Small intestine (tissue), 7 donors: ENCODE measurements around the gene ZBTB24. TPM values are rescaled to one million over a fixed set of nuclear protein-coding genes. Genes with fewer than 3 reads are reported as not detected.
A peak's percentile ranks its signal among the peaks of the same experiment; 100 is the strongest.

Source experiments
- DNase-seq, 2 donors: peaks; one replicate each; pipeline versions ENCODE4 v3.0.0 to v3.0.0-alpha.2; 2013
- FAIRE-seq: peaks from 2 replicates; lab custom pipeline; 2012; peaks lifted over from hg19 to GRCh38; lab: Jason Lieb, UNC
- H3K27ac ChIP-seq, 3 donors: one replicate each; pipeline ENCODE4 v1.5.1; 2013; ENCODE audit warnings: low read length in 2 of 3, mild to moderate bottlenecking in 2 of 3, control low read depth in 1 of 3, inconsistent platforms in 1 of 3, low read depth in 1 of 3, moderate library complexity in 1 of 3
- H3K27me3 ChIP-seq, 3 donors: one replicate each; pipeline ENCODE4 v1.6.1; 2013; ENCODE audit warnings: low read length in 3 of 3, inconsistent platforms in 1 of 3; ENCODE audit not compliant: control insufficient read depth in 3 of 3, insufficient read depth in 3 of 3
- H3K36me3 ChIP-seq, 3 donors: one replicate each; pipeline ENCODE4 v1.6.1; 2013; ENCODE audit warnings: low read length in 3 of 3, inconsistent platforms in 1 of 3, low read depth in 1 of 3, mild to moderate bottlenecking in 1 of 3, moderate library complexity in 1 of 3; ENCODE audit not compliant: control insufficient read depth in 3 of 3, insufficient read depth in 2 of 3
- H3K4me1 ChIP-seq, 3 donors: one replicate each; pipeline ENCODE4 v1.6.1; 2013; ENCODE audit warnings: low read length in 2 of 3, inconsistent platforms in 1 of 3, low read depth in 1 of 3, mild to moderate bottlenecking in 1 of 3, moderate library complexity in 1 of 3; ENCODE audit not compliant: control insufficient read depth in 3 of 3, insufficient read depth in 2 of 3
- H3K4me3 ChIP-seq, 3 donors: one replicate each; pipeline ENCODE4 v1.5.1; 2013; ENCODE audit warnings: low read length in 3 of 3, control low read depth in 1 of 3, inconsistent platforms in 1 of 3, low read depth in 1 of 3, mild to moderate bottlenecking in 1 of 3, moderate library complexity in 1 of 3
- H3K9me3 ChIP-seq, 2 donors: one replicate each; pipeline ENCODE4 v1.6.1; 2013; ENCODE audit warnings: low read depth in 1 of 2, low read length in 1 of 2; ENCODE audit not compliant: control insufficient read depth in 2 of 2, insufficient read depth in 1 of 2
- WGBS, 3 donors: extraction: QIAGEN DNeasy Blood & Tissue Kit; methylation state at CpG; one replicate each; pipeline ENCODE4 v1.1.7; 2013; 5-methylcytosine and 5-hydroxymethylcytosine counted together
- polyA plus RNA-seq, 4 donors: library from polyadenylated mRNA; stranded (reverse) in 3 of 4; unstranded in 1 of 4; fragments of 200-250 nt in 3 of 4; fragments of 120-200 nt in 1 of 4; gene quantifications; one replicate each; pipeline versions ENCODE4 v1.2.1 to v1.2.3, GENCODE V29; 2013
- donor health status: healthy with polysubstance abuse.
- donor health status: control.
- donor health status: control.
- donor health status: Bipolar disorder and iron deficiency.
- donor health status: healthy.

The ZBTB24 gene
- polyA plus RNA-seq, 4 donors: 1.8 to 12.6 (median 3.3) TPM

DNA sequence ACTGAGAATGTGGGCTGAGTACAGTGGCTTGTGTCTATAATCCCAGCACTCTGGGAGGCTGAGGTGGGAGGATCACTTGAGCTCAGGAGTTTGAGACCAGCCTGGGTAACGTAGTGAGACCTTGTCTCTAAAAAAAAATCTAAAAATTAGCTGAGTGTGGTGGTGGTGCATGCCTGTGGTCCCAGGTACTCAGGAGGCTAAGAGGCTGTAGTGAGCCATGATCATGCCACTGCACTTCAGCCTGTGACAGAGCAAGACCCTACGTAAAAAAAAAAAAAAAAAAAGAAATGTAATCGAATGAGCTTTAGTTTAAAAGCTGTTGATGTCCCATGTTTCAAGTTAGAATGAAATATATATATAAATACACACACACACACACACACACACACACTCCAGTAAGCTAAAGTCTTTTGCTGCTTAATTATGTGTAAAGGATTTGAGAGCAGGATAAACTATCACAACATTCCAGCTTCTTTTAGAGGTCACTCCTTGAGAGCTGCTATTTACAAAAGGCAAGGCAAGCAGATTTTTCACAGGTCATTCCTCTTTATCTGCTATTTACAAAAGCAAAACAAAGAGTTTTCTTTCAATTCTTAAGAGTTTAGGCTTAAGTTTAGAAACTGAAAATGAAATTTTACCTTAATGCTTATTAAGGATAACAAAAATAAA lies 22.7 kb downstream of the ZBTB24 start:
- Histone ChIP-seq H3K4me3 (no peak overlapping the region), H3K9me3 (no peaks in the 10 kb centered on the region), H3K4me1 (peaks cover 3 to 19% (median 3%) of the 10 kb centered on the region in 3 donors), H3K27me3 (no peaks in the 10 kb centered on the region), H3K27ac (peak overlapping the region in 1 of 3 donors; percentile 16), H3K36me3 (peaks cover 0 to 8% (median 0%) of the 10 kb centered on the region in 3 donors)
- peak in 1 of 2 donors; percentile 26 for DNase-seq
- no peak for FAIRE-seq
- 77 to 80% (median 78%) methylated on average over 3 of the region's 3 CpGs for WGBS, 3 donors

DNA sequence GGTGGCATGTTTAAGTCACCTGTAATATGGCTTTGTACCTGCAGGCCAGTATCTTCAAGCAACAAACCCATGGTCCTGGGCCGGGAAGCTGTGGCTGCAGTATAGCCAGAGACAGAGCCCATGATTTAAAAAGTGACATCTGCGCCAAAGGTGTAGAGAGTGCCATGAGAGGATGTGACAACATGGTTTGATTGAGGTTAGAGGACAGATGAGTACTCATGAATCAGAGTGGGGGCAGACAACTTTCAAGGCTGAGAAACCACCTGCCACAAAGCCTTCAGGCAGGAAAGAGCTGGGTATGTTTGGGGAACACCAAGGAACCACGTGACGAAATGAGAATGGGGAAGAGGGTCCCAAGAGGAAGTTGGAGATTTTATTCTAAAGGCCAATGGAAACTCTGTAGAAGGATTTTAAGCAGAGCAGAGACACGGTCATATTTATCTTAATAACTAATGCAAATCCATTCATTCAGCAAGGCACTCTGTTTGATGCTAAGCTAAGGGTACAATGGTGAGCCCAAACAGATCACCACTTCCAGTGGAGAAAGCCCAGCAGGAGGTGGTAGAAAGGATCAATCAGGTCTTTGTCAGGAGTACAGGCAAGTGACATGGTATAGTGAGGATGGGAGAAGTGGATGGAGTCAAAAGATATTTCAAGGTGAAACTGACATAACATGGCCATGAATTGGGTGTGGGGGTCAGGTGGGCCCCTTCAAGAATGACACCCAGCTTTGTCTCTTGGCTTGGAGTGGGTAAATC lies 24.1 kb downstream of the ZBTB24 start:
- DNase-seq: peak; percentile 3 to 38
- peaks cover 0 to 8% (median 0%) of the 10 kb centered on the region in 3 donors for H3K36me3 ChIP-seq
- WGBS, 3 donors: 63 to 83% (median 67%) methylated on average over 5 of the region's 5 CpGs
- peaks cover 5 to 24% (median 5%) of the 10 kb centered on the region in 3 donors for H3K4me1 ChIP-seq
- FAIRE-seq: no peak
- H3K9me3 ChIP-seq: no peaks in the 10 kb centered on the region
- no peak overlapping the region for H3K4me3 ChIP-seq
- H3K27ac ChIP-seq: no peak overlapping the region
- H3K27me3 ChIP-seq: no peaks in the 10 kb centered on the region

DNA sequence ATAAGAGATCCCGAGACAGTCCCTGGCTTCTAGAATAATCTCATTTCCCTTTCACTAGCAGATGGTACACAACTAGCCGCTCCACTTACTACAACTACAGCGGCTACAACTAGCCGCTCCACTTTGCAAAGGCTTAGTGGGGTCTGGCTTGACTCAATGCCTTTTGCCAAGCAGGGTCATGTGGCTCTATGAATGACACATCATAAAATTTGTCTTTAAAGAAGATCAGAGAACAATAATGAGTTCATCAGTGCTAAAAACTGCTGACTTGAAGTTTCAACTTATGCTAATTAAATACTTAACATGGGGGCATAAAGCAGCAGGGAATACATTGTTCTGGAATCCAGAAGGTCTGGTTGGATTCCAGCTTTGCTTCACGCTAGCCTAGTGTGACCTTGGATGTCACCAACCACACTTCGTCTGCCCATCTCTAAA lies 25.4 kb downstream of the ZBTB24 start:
- Histone ChIP-seq H3K27me3 (no peaks in the 10 kb centered on the region), H3K9me3 (no peaks in the 10 kb centered on the region), H3K36me3 (peaks cover 0 to 17% (median 2%) of the 10 kb centered on the region in 3 donors), H3K27ac (peak overlapping the region; percentile 89 to 96 (median 90)), H3K4me1 (peaks cover 5 to 34% (median 5%) of the 10 kb centered on the region in 3 donors), H3K4me3 (no peak overlapping the region)
- 45 to 69% (median 48%) methylated on average over 6 of the region's 6 CpGs for WGBS, 3 donors
- FAIRE-seq: no peak
- no peak for DNase-seq

DNA sequence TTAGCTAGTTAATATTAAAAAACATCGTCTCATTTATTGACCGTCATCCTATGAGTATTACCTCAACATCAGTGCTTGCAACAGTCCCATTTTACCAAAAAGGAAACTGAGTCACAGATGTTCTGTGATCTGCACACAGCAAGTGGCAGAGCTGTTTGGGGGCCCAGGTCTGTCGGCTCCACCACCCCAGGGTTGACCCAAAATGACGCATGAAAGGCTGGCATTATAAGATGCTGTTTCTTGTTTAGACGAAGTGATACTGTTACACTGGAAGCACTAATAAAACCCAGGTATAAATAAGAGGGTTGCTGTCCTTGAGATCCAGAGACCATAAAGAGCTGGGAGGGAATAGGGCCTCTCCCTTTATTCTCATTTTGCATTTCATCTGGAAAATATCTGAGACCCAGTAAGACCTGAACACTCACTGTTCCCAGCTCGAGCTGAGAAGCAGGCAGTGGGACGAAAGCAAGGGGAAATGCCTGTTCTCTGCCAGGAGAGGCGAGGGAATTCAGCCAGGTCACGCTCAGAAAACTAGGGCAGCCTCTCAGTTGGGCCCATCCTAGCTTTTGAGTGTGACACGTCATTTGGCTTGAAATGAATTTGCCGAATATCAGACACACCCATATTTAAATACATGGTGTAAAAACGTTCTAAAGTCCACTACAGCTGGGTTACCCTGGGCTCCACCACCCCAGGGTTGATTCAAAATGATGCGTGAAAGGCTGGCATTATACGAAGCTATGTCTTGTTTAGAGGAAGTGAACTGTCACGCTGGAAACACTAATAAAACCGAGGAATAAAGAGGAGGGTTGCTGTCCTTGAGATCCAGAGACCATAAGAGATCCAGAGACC lies 26.1 kb downstream of the ZBTB24 start:
- peak overlapping the region; percentile 80 to 94 (median 83) for H3K4me3 ChIP-seq
- no peaks in the 10 kb centered on the region for H3K27me3 ChIP-seq
- peaks cover 0 to 24% (median 2%) of the 10 kb centered on the region in 3 donors for H3K36me3 ChIP-seq
- H3K27ac ChIP-seq: peak overlapping the region; percentile 89 to 96 (median 90)
- H3K4me1 ChIP-seq: peaks cover 5 to 34% (median 5%) of the 10 kb centered on the region in 3 donors
- DNase-seq (peak; percentile 68 to 91), FAIRE-seq (no peak)
- H3K9me3 ChIP-seq: no peaks in the 10 kb centered on the region
- 17 to 40% (median 28%) methylated on average over 16 of the region's 16 CpGs for WGBS, 3 donors

DNA sequence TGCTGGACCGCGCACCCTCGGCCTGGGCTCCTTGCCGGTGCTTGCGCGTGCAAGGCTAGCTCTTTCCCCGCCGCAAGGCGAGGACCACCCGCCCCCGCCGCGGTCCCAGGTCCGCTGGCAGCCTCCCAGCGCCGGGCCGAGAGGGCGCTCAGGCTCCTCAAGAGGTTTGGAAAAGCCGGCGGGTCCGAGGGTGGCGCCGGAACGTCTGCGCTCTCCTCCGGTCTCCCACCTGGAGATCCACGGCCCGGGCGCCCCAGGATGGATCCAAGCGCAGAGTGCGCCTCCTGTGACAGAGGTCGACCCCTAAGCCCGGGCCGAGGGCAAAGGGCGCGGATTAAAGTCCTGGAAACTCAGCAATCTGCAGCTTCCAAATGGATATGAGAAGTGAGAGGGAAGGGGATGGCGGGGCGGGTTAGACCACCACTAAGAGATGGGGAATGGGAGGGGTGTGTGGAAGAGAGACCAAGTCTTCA lies 26.9 kb downstream of the ZBTB24 start:
- Histone ChIP-seq H3K27me3 (no peaks in the 10 kb centered on the region), H3K4me1 (peaks cover 5 to 34% (median 5%) of the 10 kb centered on the region in 3 donors), H3K36me3 (peaks cover 0 to 29% (median 2%) of the 10 kb centered on the region in 3 donors), H3K4me3 (peak overlapping the region; percentile 80 to 94 (median 83)), H3K9me3 (no peaks in the 10 kb centered on the region), H3K27ac (peak overlapping the region; percentile 89 to 96 (median 90))
- 4 to 12% (median 10%) methylated on average over 38 of the region's 38 CpGs for WGBS, 3 donors
- peak in 1 of 2 donors; percentile 69 for DNase-seq
- no peak for FAIRE-seq

DNA sequence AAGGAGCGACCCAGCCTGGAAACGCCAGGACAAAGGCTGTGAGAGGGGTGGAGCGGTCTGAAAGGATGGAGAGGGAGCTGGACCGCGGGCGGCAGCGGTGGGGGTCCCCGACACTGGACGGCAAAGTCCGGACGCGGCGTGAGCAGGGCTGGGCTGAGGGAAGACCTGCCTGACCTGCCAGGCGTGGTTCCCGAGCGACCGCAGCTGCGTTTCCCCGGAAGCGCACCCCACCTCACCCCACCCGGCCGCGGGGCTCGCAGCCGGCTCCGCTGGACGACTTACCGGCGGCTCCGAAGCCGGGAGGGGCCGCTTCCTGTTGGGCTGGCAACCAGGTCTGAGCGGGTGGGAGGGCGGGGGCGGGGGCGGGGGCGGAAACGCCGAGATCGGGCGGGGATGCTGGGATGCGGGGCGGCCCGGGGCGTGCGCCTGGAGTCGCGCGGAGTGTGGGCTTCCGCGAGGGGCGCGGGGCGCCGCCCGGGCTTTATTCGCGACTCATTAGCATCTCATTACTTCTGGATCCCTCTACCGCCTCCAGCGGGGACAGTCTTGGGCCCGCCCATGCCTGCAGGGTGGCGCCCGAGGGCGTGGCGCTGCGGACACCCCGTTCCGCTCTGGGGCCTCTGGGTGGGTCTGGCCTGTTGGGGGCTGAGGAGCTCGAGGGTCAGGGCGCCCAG lies 27.4 kb downstream of the ZBTB24 start, which contains the start of gene MICAL1:
MICAL1 (minus strand) TSS at position 336 of the 674 bp plus-strand sequence. CDS start 1,576 bp downstream, outside the sequence.
- Histone ChIP-seq H3K4me3 (peak within 1 kb of the TSS; percentile 80 to 94 (median 83)), H3K4me1 (peaks cover 5 to 34% (median 5%) of the 10 kb centered on the region in 3 donors), H3K9me3 (no peaks in the 10 kb centered on the region), H3K27me3 (no peaks in the 10 kb centered on the region), H3K36me3 (peaks cover 0 to 30% (median 2%) of the 10 kb centered on the region in 3 donors), H3K27ac (peak within 1 kb of the TSS; percentile 89 to 96 (median 90))
- 0% methylated on average over 39 to 70 of the region's 70 CpGs for WGBS, 3 donors
- DNase-seq (peak; percentile 90 to 93), FAIRE-seq (no peak)

DNA sequence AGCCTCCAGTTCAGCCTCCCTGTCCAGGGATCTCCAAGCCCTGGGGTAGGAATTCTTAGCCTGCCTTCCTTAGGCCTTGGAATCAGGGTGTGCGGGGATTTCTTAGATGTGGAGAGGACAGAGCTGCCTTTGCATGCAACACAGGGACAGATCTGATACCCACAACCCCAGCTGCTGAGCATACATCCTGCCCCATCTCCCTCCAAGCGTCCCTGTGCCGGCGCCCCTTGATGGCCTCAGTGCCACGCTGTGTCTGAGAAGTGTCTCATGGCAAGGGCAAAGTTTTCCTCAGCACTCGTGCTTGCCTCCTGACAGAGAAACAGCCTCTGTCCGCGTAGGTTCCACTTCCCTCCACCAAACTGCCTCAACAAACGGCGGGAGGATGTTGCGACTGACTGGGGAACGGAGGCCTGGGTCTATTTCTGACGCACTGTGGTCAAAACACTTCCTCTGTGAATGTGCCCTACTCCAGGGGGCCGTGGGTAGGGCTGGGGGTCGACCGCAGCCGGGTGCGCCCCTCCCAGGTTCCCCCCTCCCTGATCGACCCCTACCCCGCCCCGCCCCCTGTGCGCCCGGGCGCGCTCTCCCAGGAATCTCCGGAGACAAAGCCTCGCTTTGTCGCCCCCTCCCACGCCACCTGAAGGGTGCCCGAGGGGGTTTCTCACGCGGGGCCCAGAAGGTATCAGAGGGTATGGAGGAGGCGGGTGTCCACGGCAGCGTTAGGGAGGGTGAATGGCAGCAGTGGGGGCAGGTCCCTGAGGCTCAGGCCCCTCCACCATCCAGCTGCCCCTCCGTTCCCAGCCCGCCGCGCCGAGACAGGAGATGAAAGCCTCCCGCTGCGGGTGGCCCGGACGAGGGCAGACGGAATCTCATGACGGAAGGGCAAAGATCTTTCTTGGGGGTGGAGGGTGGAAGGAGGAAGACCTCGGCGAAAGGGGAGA lies 28.3 kb downstream of the ZBTB24 start:
- FAIRE-seq: no peak
- peaks cover 5 to 36% (median 5%) of the 10 kb centered on the region in 3 donors for H3K4me1 ChIP-seq
- H3K9me3 ChIP-seq: no peaks in the 10 kb centered on the region
- peaks cover 0 to 38% (median 2%) of the 10 kb centered on the region in 3 donors for H3K36me3 ChIP-seq
- peak overlapping the region; percentile 80 to 94 (median 83) for H3K4me3 ChIP-seq
- WGBS, 3 donors: 3 to 5% (median 3%) methylated on average over 46 to 48 of the region's 48 CpGs
- DNase-seq: peak; percentile 80 to 82
- H3K27ac ChIP-seq: peak overlapping the region; percentile 86 to 96 (median 90)
- H3K27me3 ChIP-seq: no peaks in the 10 kb centered on the region
